BJ (cell line): ENCODE results near the gene CARMIL1. TPM values are rescaled to one million over a fixed set of nuclear protein-coding genes. Genes with fewer than 3 reads are reported as not detected.

ENCODE experiments used
- CTCF ChIA-PET: fragments of 350-600 bp; formaldehyde crosslinking; extraction: SDS; loops from one replicate; lab custom pipeline; 2021; ENCODE audit warnings: antibody characterized with exemption, inconsistent platforms; lab: Yijun Ruan, JAX
- POLR2A ChIA-PET: fragments of 300-600 bp; sonication (Branson Sonifier 250); formaldehyde crosslinking; extraction: SDS; loops from one replicate; lab custom pipeline; 2021; ENCODE audit warnings: antibody characterized with exemption; lab: Charles Lee
- DNase-seq: peaks from one replicate; pipeline ENCODE4 v3.0.0-alpha.2; 2011; ENCODE audit warnings: low read depth
- H3K27me3 ChIP-seq: 2 replicates; pipeline ENCODE4 v1.6.0; 2011; ENCODE audit warnings: low read length; ENCODE audit not compliant: control insufficient read depth, insufficient read depth
- H3K36me3 ChIP-seq: 2 replicates; pipeline ENCODE4 v1.5.1; 2011; ENCODE audit warnings: low read length; ENCODE audit not compliant: control insufficient read depth, insufficient read depth
- H3K4me3 ChIP-seq: 2 replicates; pipeline ENCODE4 v1.5.1; 2011; ENCODE audit warnings: low read depth, mild to moderate bottlenecking, control low read depth, low read length
- polyA plus RNA-seq: library from polyadenylated mRNA; depleted of rRNA; stranded (reverse); fragments of >200 nt; gene quantifications from 2 replicates; pipeline ENCODE4 v1.2.3, GENCODE V29; 2011
- TF ChIP-seq, protein P1 (sequence below): IDR thresholded peaks from 2 replicates; pipeline ENCODE4 v1.5.1; 2011; ENCODE audit warnings: low read depth, mild to moderate bottlenecking, control low read depth, inconsistent platforms, low read length, moderate library complexity; ENCODE audit not compliant: insufficient read depth

Gene CARMIL1
- polyA plus RNA-seq, 1 experiment = 3.7 TPM

DNA sequence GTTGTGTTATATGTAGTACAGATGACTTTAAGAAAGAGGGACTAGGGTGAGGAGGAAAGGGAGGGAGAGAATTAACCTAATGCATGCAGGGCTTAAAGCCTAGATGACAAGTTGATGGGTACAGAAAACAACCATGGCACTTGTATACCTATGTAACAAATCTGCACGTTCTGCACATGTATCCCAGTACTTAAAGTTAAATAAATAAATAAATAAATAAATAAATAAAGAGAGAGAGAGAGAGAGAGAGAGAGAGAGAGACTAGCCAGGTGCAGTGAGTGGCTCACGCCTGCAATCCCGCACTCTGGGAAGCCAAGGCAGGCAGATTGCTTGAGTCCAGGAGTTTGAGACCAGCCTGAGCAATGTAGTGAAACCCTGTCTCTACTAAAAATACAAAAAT, 11.5 kb upstream of the CARMIL1 start:
- no peak for DNase-seq
- Histone ChIP-seq H3K36me3 (no peaks in the 10 kb centered on the region), H3K4me3 (no peak overlapping the region), H3K27me3 (no peaks in the 10 kb centered on the region)
- ChIA-PET CTCF (interaction anchor here (0.7 to 1.6 kb wide), 3 partner anchors 11 to 223 kb away, joined by 3 to 5 read pairs (median 4); partner anchors contain the start of gene CARMIL1), POLR2A (no interaction called here)
- TF ChIP-seq, protein P1, sequence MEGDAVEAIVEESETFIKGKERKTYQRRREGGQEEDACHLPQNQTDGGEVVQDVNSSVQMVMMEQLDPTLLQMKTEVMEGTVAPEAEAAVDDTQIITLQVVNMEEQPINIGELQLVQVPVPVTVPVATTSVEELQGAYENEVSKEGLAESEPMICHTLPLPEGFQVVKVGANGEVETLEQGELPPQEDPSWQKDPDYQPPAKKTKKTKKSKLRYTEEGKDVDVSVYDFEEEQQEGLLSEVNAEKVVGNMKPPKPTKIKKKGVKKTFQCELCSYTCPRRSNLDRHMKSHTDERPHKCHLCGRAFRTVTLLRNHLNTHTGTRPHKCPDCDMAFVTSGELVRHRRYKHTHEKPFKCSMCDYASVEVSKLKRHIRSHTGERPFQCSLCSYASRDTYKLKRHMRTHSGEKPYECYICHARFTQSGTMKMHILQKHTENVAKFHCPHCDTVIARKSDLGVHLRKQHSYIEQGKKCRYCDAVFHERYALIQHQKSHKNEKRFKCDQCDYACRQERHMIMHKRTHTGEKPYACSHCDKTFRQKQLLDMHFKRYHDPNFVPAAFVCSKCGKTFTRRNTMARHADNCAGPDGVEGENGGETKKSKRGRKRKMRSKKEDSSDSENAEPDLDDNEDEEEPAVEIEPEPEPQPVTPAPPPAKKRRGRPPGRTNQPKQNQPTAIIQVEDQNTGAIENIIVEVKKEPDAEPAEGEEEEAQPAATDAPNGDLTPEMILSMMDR = no peak

DNA sequence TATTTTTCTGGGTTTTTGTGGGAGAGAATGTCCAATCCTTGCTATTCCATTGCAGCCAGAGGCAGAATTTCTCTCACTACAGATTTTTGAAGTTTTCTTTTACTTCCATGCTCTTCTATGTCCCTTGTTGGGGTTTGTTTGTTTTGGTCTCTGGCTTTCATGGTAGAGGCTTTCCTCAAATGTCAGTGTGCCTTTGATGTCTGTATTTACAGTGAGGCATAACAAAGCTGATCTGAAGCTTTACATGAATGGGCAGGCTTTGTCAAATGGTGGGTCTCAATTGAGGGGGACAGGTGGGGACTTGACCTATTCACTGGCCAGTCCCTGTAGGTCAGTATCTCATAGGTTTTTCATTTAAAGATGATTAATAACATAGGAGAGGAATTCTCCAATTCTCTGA, 8.6 kb upstream of the CARMIL1 start:
- ChIA-PET POLR2A (interaction anchor here (0.5 kb wide), 1 partner anchor 16 kb away, joined by 3 read pairs; no protein-coding TSS in a partner anchor), CTCF (interaction anchor here (1.7 to 2.1 kb wide), 2 partner anchors 8 to 220 kb away, joined by 10 to 13 read pairs; partner anchors contain the start of gene CARMIL1)
- TF ChIP-seq, protein P1 = no peak
- H3K4me3 ChIP-seq = no peak overlapping the region
- H3K27me3 ChIP-seq = no peaks in the 10 kb centered on the region
- DNase-seq = no peak
- no peaks in the 10 kb centered on the region for H3K36me3 ChIP-seq

DNA sequence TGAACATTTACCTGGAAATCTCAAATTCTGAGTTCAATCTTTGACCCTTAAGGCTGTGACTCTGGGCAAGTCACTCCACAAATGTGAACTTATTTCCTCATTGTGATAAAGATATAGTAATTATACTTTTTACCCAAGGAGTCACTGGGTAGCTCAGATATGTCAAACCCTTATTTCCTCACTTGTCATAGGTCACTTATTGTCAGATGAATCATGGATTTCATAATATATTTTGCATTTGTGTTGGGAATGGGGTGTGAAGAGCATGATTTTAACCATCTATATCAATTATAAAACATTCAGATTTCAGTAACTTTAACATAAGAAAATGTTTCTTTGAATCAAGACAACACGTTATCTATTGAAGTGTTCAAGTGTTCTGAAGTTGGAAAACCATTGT, 3.7 kb upstream of the CARMIL1 start:
- ChIA-PET POLR2A (no interaction called here), CTCF (interaction anchor here (2.3 to 6.2 kb wide), 2 partner anchors 10 to 214 kb away, joined by 15 to 116 read pairs; no protein-coding TSS in a partner anchor)
- H3K27me3 ChIP-seq = no peaks in the 10 kb centered on the region
- TF ChIP-seq, protein P1 = no peak
- no peaks in the 10 kb centered on the region for H3K36me3 ChIP-seq
- DNase-seq = no peak
- no peak overlapping the region for H3K4me3 ChIP-seq

DNA sequence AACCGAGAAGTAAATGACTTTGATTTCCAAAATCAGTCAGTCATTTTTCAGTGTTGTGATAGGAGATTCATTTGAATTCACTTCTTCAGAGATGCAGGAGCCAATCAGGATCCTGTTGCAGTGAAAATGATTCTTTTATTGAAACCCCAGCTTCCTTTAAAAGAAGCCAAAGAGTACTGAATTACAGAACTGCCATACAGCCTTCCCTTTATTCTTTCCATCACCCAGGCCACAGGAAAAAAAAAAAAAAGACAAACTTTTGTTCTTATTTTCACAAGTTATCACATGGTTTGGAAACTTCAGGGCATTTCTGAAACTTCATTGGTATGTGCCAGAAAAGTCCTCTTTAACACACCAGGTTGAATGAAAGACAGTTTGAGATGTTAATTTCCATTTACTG, 1.8 kb upstream of the CARMIL1 start:
- TF ChIP-seq, protein P1 = no peak
- DNase-seq = no peak
- no peak overlapping the region for H3K4me3 ChIP-seq
- H3K27me3 ChIP-seq = no peaks in the 10 kb centered on the region
- POLR2A ChIA-PET = no interaction called here
- CTCF ChIA-PET = interaction anchor here (0.7 to 6.2 kb wide), 6 partner anchors 12 to 223 kb away, joined by 3 to 116 read pairs (median 7); no protein-coding TSS in a partner anchor
- H3K36me3 ChIP-seq = no peaks in the 10 kb centered on the region

DNA sequence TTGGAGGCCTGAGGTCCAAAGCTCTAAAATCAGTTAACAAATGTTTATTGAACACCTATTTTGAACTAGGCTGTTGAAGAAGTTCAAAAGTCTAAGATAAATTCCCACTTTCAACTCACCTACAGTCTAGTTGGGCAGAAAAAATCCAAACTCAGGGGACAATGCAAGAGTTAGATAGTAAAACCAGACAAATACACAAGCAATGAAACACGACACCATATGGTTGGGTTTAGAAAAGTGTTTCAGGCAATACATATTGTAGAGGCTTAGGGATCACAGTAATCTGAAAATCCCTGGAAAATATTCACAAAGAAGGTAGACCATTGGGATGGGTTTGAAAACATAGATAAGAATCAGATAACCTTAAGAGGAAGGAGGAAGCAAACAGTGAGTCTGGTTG, 1.3 kb upstream of the CARMIL1 start:
- H3K27me3 ChIP-seq = no peaks in the 10 kb centered on the region
- ChIA-PET POLR2A (no interaction called here), CTCF (interaction anchor here (0.7 to 6.2 kb wide), 16 partner anchors 9 to 317 kb away, joined by 3 to 116 read pairs (median 5); no protein-coding TSS in a partner anchor)
- H3K4me3 ChIP-seq = no peak overlapping the region
- H3K36me3 ChIP-seq = no peaks in the 10 kb centered on the region
- TF ChIP-seq, protein P1 = no peak
- no peak for DNase-seq
